GM23248 (cell line): Measurements from ENCODE around the gene P2RX2.

Experiments
- EZH2 ChIP-seq: fragments of 200-600 bp; sonication (generic); IDR thresholded peaks from 2 replicates; pipeline ENCODE4 v1.6.1; 2018; ENCODE audit warnings: antibody characterized with exemption, mild to moderate bottlenecking; ENCODE audit not compliant: insufficient read depth, poor library complexity, severe bottlenecking
- EZH2phosphoT487 ChIP-seq: fragments of 200-600 bp; sonication (generic); IDR thresholded peaks from 2 replicates; pipeline ENCODE4 v1.6.1; 2018; ENCODE audit warnings: antibody characterized with exemption, moderate library complexity, mild to moderate bottlenecking, low read depth; ENCODE audit not compliant: insufficient read depth

DNA sequence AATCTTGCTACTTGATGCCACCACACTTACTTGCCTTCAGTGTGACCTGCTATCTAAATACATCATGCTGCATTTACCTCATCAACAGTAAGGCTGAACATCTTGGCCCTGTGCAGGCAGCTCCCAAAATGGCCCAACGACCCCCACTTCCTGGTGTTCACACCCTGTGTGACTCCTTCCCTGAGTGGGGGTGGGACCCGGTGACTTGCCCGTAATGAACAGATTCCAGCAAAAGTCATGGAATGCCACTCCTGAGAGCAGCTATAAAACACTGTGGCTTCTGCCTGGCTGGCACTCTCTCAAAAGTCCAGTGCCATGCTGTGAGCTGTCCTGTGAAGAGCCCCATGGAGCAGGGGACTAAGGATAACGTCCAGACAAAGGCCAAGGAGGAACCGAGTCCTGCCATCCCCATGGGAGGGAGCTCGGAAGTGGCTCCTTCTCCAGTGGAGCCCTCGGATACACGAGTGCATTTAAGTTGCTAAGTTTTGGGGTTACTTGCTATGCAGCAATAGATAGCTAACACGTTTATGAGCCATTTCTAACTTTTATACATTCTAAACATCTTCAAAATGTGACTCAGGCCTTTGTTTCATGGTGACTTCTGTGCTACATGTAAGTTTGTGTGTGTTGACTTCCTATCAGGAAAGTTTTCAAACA is 33.0 kb downstream of the P2RX2 start:
- no peak for TF ChIP-seq EZH2
- TF ChIP-seq EZH2phosphoT487 = no peak
